ENCODE measurements around the gene GPR52.

The GPR52 gene

DNA sequence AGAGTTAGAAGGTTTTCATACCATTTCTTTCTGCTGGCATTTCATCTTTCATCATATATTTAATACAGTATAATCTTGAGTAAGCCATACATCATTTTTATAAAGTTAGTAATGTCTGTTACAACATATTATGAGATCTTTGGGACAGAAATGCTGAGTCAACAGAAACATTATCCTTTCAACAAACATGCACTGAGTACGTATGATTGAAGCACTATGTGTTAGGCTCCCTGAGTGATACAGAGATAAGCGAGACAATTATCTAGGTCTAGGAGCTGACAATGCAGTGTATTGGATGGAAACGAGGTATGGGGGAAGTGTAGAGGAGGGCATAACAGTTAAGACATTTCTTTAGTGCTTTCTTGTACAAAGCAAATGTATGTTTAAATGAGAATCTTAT is 19.7 kb upstream of the GPR52 start:
- Mint-ChIP-seq H3K9me3 (no peaks in the 10 kb centered on the region), H3K27ac (no peak overlapping the region), H3K36me3 (peaks cover 3 to 4% of the 10 kb centered on the region in 2 donors), H3K4me1 (peaks cover 2 to 7% of the 10 kb centered on the region in 2 donors), H3K4me3 (no peak overlapping the region), H3K27me3 (no peaks in the 10 kb centered on the region)
- ATAC-seq (replicated peaks) (no peak), DNase-seq (no peak)

DNA sequence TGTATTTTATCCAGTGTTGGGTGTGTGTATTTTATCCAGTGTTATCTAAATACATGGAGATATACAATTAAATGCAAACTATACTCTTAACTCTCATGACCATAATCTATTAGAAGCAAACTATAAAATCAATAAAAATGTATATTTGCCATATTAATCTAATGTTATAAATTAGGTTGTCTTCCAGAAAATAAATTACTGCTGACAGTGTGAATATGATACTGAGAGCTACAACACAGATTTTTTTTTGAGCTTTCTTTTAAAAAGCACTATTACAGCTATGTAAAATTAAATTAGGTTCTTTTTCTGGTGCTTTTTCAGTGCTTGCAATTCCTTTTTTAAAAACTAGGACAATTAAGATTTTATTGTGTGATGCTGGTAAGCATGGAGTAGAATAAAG is 19.0 kb upstream of the GPR52 start:
- ATAC-seq (replicated peaks) (no peak), DNase-seq (no peak)
- Mint-ChIP-seq H3K4me3 (no peak overlapping the region), H3K27me3 (no peaks in the 10 kb centered on the region), H3K27ac (no peak overlapping the region), H3K36me3 (peaks cover 3 to 4% of the 10 kb centered on the region in 2 donors), H3K9me3 (no peaks in the 10 kb centered on the region), H3K4me1 (peaks cover 2 to 7% of the 10 kb centered on the region in 2 donors)

- ATAC-seq (replicated peaks) (no peak), DNase-seq (no peak)
- peaks cover 18 to 24% of the 10 kb centered on the region in 2 donors for H3K36me3 Mint-ChIP-seq
- H3K4me3 Mint-ChIP-seq, result no peak overlapping the region
- no peaks in the 10 kb centered on the region for H3K27me3 Mint-ChIP-seq
- no peak overlapping the region for H3K27ac Mint-ChIP-seq
- H3K4me1 Mint-ChIP-seq, result peaks cover 0 to 2% of the 10 kb centered on the region in 2 donors
- H3K9me3 Mint-ChIP-seq, result no peaks in the 10 kb centered on the region
Observed at GRCh38 chr1:174433451-174433850, 14.3 kb upstream of the GPR52 start.

GRCh38 chr1:174445351-174445750 is 2.4 kb upstream of the GPR52 start:
- Mint-ChIP-seq H3K36me3 (peaks cover 5 to 29% of the 10 kb centered on the region in 2 donors), H3K4me3 (no peak overlapping the region), H3K9me3 (no peaks in the 10 kb centered on the region), H3K27ac (no peak overlapping the region), H3K27me3 (no peaks in the 10 kb centered on the region), H3K4me1 (peaks cover 9% of the 10 kb centered on the region in 2 donors)
- ATAC-seq (replicated peaks) (no peak), DNase-seq (no peak)

- H3K27me3 Mint-ChIP-seq, result no peaks in the 10 kb centered on the region
- no peak for DNase-seq
- peaks cover 9% of the 10 kb centered on the region in 2 donors for H3K4me1 Mint-ChIP-seq
- H3K9me3 Mint-ChIP-seq, result no peaks in the 10 kb centered on the region
- ATAC-seq (replicated peaks), result no peak
- H3K36me3 Mint-ChIP-seq, result peaks cover 5 to 29% of the 10 kb centered on the region in 2 donors
- H3K4me3 Mint-ChIP-seq, result no peak overlapping the region
- H3K27ac Mint-ChIP-seq, result no peak overlapping the region
Observed at GRCh38 chr1:174445817-174446216, 1.9 kb upstream of the GPR52 start.

GRCh38 chr1:174448531-174448883 is 743 bp downstream of the GPR52 start:
- H3K27ac Mint-ChIP-seq, result no peak overlapping the region
- H3K4me3 Mint-ChIP-seq, result no peak overlapping the region
- DNase-seq (no peak), ATAC-seq (replicated peaks) (no peak)
- H3K36me3 Mint-ChIP-seq, result peaks cover 0 to 23% of the 10 kb centered on the region in 2 donors
- no peaks in the 10 kb centered on the region for H3K9me3 Mint-ChIP-seq
- H3K27me3 Mint-ChIP-seq, result no peaks in the 10 kb centered on the region
- H3K4me1 Mint-ChIP-seq, result peaks cover 8 to 9% of the 10 kb centered on the region in 2 donors

GRCh38 chr1:174448974-174449373 is 1.2 kb downstream of the GPR52 start:
- Mint-ChIP-seq H3K36me3 (peaks cover 0 to 19% of the 10 kb centered on the region in 2 donors), H3K27me3 (no peaks in the 10 kb centered on the region), H3K9me3 (no peaks in the 10 kb centered on the region), H3K4me3 (no peak overlapping the region), H3K27ac (no peak overlapping the region), H3K4me1 (peaks cover 8 to 9% of the 10 kb centered on the region in 2 donors)
- DNase-seq (no peak), ATAC-seq (replicated peaks) (no peak)

- ATAC-seq (replicated peaks), result no peak
- H3K36me3 Mint-ChIP-seq, result peaks cover 0 to 9% of the 10 kb centered on the region in 2 donors
- no peak overlapping the region for H3K4me3 Mint-ChIP-seq
- no peaks in the 10 kb centered on the region for H3K9me3 Mint-ChIP-seq
- H3K27ac Mint-ChIP-seq, result no peak overlapping the region
- no peaks in the 10 kb centered on the region for H3K27me3 Mint-ChIP-seq
- peaks cover 0 to 4% of the 10 kb centered on the region in 2 donors for H3K4me1 Mint-ChIP-seq
- no peak for DNase-seq
Observed at GRCh38 chr1:174451408-174451807, 3.6 kb downstream of the GPR52 start.

GRCh38 chr1:174465855-174466254 is 18.1 kb downstream of the GPR52 start:
- Mint-ChIP-seq H3K4me3 (no peak overlapping the region), H3K36me3 (peaks cover 3 to 10% of the 10 kb centered on the region in 2 donors), H3K9me3 (peaks cover 3% of the 10 kb centered on the region in 2 donors), H3K4me1 (peaks cover 0 to 5% of the 10 kb centered on the region in 2 donors), H3K27ac (no peak overlapping the region), H3K27me3 (no peaks in the 10 kb centered on the region)
- no peak for ATAC-seq (replicated peaks)
- no peak for DNase-seq

DNA sequence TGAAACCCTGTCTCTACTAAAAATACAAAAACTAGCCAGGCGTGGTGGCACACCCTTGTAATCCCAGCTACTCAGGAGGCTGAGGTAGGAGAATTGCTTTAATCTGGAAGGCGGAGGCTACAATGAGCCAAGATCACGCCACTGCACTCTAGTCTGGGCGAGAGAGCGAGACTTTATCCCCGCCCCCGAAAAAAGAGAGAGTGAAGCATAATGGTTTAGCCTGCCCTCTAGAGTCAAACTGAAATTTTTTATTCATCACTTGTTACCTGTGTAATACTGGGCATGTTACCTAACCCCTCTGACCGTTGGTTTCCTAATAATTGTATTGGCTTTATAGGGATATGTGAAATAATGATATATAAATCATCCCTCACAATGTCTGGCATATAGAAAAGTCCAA is 18.8 kb downstream of the GPR52 start:
- no peaks in the 10 kb centered on the region for H3K27me3 Mint-ChIP-seq
- H3K4me1 Mint-ChIP-seq, result peaks cover 0 to 5% of the 10 kb centered on the region in 2 donors
- ATAC-seq (replicated peaks) (no peak), DNase-seq (no peak)
- H3K9me3 Mint-ChIP-seq, result peaks cover 3% of the 10 kb centered on the region in 2 donors
- H3K4me3 Mint-ChIP-seq, result no peak overlapping the region
- peaks cover 3 to 11% of the 10 kb centered on the region in 2 donors for H3K36me3 Mint-ChIP-seq
- H3K27ac Mint-ChIP-seq, result no peak overlapping the region

GRCh38 chr1:174469052-174469451 is 21.3 kb downstream of the GPR52 start:
- Mint-ChIP-seq H3K27me3 (no peaks in the 10 kb centered on the region), H3K36me3 (peaks cover 3 to 4% of the 10 kb centered on the region in 2 donors), H3K27ac (no peak overlapping the region), H3K4me3 (no peak overlapping the region), H3K9me3 (no peaks in the 10 kb centered on the region), H3K4me1 (peaks cover 0 to 5% of the 10 kb centered on the region in 2 donors)
- DNase-seq (no peak), ATAC-seq (replicated peaks) (no peak)

GRCh38 chr1:174469687-174470086 is 21.9 kb downstream of the GPR52 start:
- Mint-ChIP-seq H3K4me3 (no peak overlapping the region), H3K4me1 (peaks cover 0 to 5% of the 10 kb centered on the region in 2 donors), H3K36me3 (peaks cover 3 to 4% of the 10 kb centered on the region in 2 donors), H3K27me3 (no peaks in the 10 kb centered on the region), H3K9me3 (no peaks in the 10 kb centered on the region), H3K27ac (no peak overlapping the region)
- DNase-seq, result no peak
- no peak for ATAC-seq (replicated peaks)

DNA sequence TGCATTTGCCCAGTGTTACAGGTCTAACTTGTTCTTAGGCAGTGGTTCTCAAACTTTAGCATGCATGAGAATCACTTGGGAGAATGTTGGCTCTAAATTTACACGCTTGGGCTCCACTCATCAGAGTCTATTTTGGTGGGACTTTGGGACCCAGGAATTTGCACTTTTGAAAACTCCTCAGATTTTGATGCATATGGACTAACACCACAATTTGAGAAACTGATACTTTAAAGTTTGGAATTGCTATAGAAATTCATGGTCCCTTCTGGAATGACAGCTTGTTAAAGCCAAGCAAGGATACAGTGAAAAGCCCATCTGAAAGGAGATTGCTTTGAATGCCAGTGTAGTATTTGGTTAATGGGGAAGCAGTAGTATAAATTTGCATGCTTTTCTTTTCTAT is 31.5 kb downstream of the GPR52 start:
- H3K4me3 Mint-ChIP-seq, result no peak overlapping the region
- peaks cover 0 to 8% of the 10 kb centered on the region in 2 donors for H3K4me1 Mint-ChIP-seq
- ATAC-seq (replicated peaks) (no peak), DNase-seq (no peak)
- H3K27me3 Mint-ChIP-seq, result no peaks in the 10 kb centered on the region
- no peak overlapping the region for H3K27ac Mint-ChIP-seq
- H3K36me3 Mint-ChIP-seq, result peaks cover 0 to 10% of the 10 kb centered on the region in 2 donors
- H3K9me3 Mint-ChIP-seq, result peaks cover 0 to 3% of the 10 kb centered on the region in 2 donors

- Mint-ChIP-seq H3K4me1 (peaks cover 3 to 10% of the 10 kb centered on the region in 2 donors), H3K27ac (no peak overlapping the region), H3K4me3 (no peak overlapping the region), H3K27me3 (no peaks in the 10 kb centered on the region), H3K9me3 (peaks cover 2 to 3% of the 10 kb centered on the region in 2 donors), H3K36me3 (peaks cover 2 to 13% of the 10 kb centered on the region in 2 donors)
- DNase-seq (no peak), ATAC-seq (replicated peaks) (no peak)
Observed at GRCh38 chr1:174480324-174480723, 32.6 kb downstream of the GPR52 start.

DNA sequence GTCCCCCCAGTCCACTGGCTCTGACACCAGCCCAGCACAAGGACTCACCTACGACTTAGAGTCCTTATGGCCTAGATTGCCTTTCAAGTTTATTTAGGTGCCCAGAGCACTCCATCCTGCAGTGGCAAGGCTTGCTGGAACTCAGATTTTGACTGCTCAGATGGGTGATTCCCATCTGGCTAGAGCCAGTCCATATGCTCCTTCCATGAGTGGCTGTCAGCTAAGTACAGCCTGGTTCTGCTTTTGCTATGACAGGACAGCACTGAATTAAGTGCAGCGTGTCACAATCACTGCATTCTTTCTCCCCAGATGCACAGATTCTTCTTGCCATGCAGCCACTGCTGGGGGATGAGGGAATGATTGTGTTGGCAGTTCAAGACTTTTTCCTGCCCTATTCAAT is 43.8 kb downstream of the GPR52 start:
- H3K9me3 Mint-ChIP-seq, result peaks cover 4 to 5% of the 10 kb centered on the region in 2 donors
- DNase-seq (no peak), ATAC-seq (replicated peaks) (peak; percentile 50 to 69)
- H3K36me3 Mint-ChIP-seq, result peaks cover 23 to 42% of the 10 kb centered on the region in 2 donors
- H3K4me1 Mint-ChIP-seq, result peaks cover 3 to 10% of the 10 kb centered on the region in 2 donors
- H3K27ac Mint-ChIP-seq, result no peak overlapping the region
- no peaks in the 10 kb centered on the region for H3K27me3 Mint-ChIP-seq
- H3K4me3 Mint-ChIP-seq, result no peak overlapping the region

GRCh38 chr1:174497478-174497877 is 49.7 kb downstream of the GPR52 start:
- no peaks in the 10 kb centered on the region for H3K27me3 Mint-ChIP-seq
- DNase-seq, result no peak
- no peak overlapping the region for H3K27ac Mint-ChIP-seq
- peaks cover 0 to 9% of the 10 kb centered on the region in 2 donors for H3K36me3 Mint-ChIP-seq
- H3K4me3 Mint-ChIP-seq, result no peak overlapping the region
- ATAC-seq (replicated peaks), result no peak
- peaks cover 5 to 17% of the 10 kb centered on the region in 2 donors for H3K4me1 Mint-ChIP-seq
- H3K9me3 Mint-ChIP-seq, result no peaks in the 10 kb centered on the region

Measured in stimulated activated naive B cell treated with anti-CD40 and anti-IgM and Interleukin-4, amounts not matched to agents 10 μg/mL and 1 μg/mL and 100 μg/mL, for 72 hours (primary cell).